ENCODE results near the gene ATXN8OS. TPM values are rescaled to one million over a fixed set of nuclear protein-coding genes. Genes with fewer than 3 reads are reported as not detected.

ATXN8OS gene
- total RNA-seq, 2 donors from 2014 or later, result not detected

DNA sequence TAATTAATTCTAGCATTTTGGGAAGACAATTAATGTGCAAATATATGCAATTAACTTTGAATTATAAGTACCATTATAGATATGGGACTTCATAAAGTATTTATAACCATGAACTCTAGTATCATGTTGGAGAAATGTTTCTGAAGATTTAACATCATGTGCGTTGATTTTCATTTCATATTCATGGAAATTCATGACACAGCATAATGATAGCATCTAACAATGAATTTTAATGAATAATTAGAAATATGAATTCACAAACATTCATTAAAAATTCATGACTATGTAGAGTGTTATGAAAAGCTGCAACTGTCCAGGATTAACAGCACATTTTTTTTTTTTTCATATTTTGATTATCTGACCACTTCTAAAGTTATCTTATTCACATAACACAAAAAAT is 70.7 kb downstream of the ATXN8OS start:
- Histone ChIP-seq H3K4me3 (no peak overlapping the region), H3K27me3 (no peaks in the 10 kb centered on the region), H3K4me1 (no peaks in the 10 kb centered on the region), H3K9me3 (no peaks in the 10 kb centered on the region), H3K27ac (no peak overlapping the region), H3K36me3 (replicated peaks in 1 of 2; ENCODE audit: insufficient read depth in 1 of 2, low read depth in 2 of 2) (no peaks in the 10 kb centered on the region)
- no peak for ATAC-seq
- 82 to 87% methylated on average over 1 of the region's 1 CpG for WGBS, 2 donors
- intact Hi-C loops (cut with DNase I), result no loop called here
- no peak for TF ChIP-seq POLR2A (IDR thresholded peaks at IDR 0.05)
- TF ChIP-seq, protein P1, sequence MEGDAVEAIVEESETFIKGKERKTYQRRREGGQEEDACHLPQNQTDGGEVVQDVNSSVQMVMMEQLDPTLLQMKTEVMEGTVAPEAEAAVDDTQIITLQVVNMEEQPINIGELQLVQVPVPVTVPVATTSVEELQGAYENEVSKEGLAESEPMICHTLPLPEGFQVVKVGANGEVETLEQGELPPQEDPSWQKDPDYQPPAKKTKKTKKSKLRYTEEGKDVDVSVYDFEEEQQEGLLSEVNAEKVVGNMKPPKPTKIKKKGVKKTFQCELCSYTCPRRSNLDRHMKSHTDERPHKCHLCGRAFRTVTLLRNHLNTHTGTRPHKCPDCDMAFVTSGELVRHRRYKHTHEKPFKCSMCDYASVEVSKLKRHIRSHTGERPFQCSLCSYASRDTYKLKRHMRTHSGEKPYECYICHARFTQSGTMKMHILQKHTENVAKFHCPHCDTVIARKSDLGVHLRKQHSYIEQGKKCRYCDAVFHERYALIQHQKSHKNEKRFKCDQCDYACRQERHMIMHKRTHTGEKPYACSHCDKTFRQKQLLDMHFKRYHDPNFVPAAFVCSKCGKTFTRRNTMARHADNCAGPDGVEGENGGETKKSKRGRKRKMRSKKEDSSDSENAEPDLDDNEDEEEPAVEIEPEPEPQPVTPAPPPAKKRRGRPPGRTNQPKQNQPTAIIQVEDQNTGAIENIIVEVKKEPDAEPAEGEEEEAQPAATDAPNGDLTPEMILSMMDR (IDR thresholded peaks at IDR 0.05), result no peak
- DNase-seq, result no peak

Other genes starting within 250 kb of the ATXN8OS start
- gene KLHL1, start 626 bp downstream of the ATXN8OS start, total RNA-seq, result under 1 TPM in 1 of 2 donors, not detected in 1; 0.26 TPM